NCI-H748 (cell line): Measurements from ENCODE around the gene S100A7.

Source experiments
- DNase-seq: peaks from one replicate; lab custom pipeline; 2025; ENCODE audit not compliant: unreplicated experiment; lab: John Stamatoyannopoulos, UW

Gene S100A7

GRCh38 chr1:153460551-153460950 lies at the start of gene S100A7:
Gene S100A7 (minus strand): TSS chr1:153460651. CDS start chr1:153459013, 1,638 bp downstream.
- no peak for DNase-seq

GRCh38 chr1:153509729-153510354 lies 49.4 kb upstream of the S100A7 start:
- peak; percentile 50 for DNase-seq

GRCh38 chr1:153509036-153509435 lies 48.6 kb upstream of the S100A7 start:
- DNase-seq: no peak

GRCh38 chr1:153507926-153508583 lies 47.6 kb upstream of the S100A7 start:
- no peak for DNase-seq

- DNase-seq: no peak
These were observed 46.5 kb upstream of the S100A7 start for GRCh38 chr1:153506831-153507413.

- no peak for DNase-seq
These were observed 45.9 kb upstream of the S100A7 start for GRCh38 chr1:153506386-153506785.

GRCh38 chr1:153505576-153505975 lies 45.1 kb upstream of the S100A7 start:
- no peak for DNase-seq

- no peak for DNase-seq
These were observed 43.3 kb upstream of the S100A7 start for GRCh38 chr1:153503766-153504165.

- no peak for DNase-seq
These were observed 38.3 kb upstream of the S100A7 start for GRCh38 chr1:153498746-153499145.

GRCh38 chr1:153495536-153495935 lies 35.1 kb upstream of the S100A7 start:
- no peak for DNase-seq

GRCh38 chr1:153494976-153495535 lies 34.6 kb upstream of the S100A7 start:
- peak; percentile 81 for DNase-seq

GRCh38 chr1:153493343-153493960 lies 33.0 kb upstream of the S100A7 start:
- peak; percentile 38 for DNase-seq

GRCh38 chr1:153490272-153491051 lies 30.0 kb upstream of the S100A7 start:
- peak; percentile 88 for DNase-seq

GRCh38 chr1:153488731-153489130 lies 28.3 kb upstream of the S100A7 start:
- no peak for DNase-seq

- DNase-seq: no peak
These were observed 27.3 kb upstream of the S100A7 start for GRCh38 chr1:153487707-153488106.

GRCh38 chr1:153485863-153486262 lies 25.4 kb upstream of the S100A7 start:
- DNase-seq: peak; percentile 90

GRCh38 chr1:153483776-153484175 lies 23.3 kb upstream of the S100A7 start:
- peak; percentile 96 for DNase-seq

- DNase-seq: no peak
These were observed 20.7 kb upstream of the S100A7 start for GRCh38 chr1:153481124-153481523.

GRCh38 chr1:153478692-153479618 lies 18.5 kb upstream of the S100A7 start:
- no peak for DNase-seq
